GM21423 (cell line): ENCODE results near the gene MEF2A.
"Not testable (repeated sequence)": the region's sequence is repeated elsewhere in the genome, so short reads cannot be mapped to it uniquely, and the experiment has no call there.

Source experiments
- ATAC-seq: cut with Tn5 transposase; IDR thresholded peaks from one replicate; pipeline ENCODE4 v1.9.1; 2021; ENCODE audit warnings: mild to moderate bottlenecking, moderate library complexity; ENCODE audit not compliant: unreplicated experiment

MEF2A gene

GRCh38 chr15:99644913-99645542 is 79.2 kb downstream of the MEF2A start:
- no peak for ATAC-seq

GRCh38 chr15:99645543-99645935 is 79.8 kb downstream of the MEF2A start:
- no peak for ATAC-seq

GRCh38 chr15:99645951-99646350 is 80.2 kb downstream of the MEF2A start:
- no peak for ATAC-seq

- no peak for ATAC-seq
Measured at GRCh38 chr15:99651023-99651807, 85.4 kb downstream of the MEF2A start.

- ATAC-seq = no peak
Measured at GRCh38 chr15:99656205-99656604, 90.4 kb downstream of the MEF2A start.

- no peak for ATAC-seq
Measured at GRCh38 chr15:99657996-99658395, 92.2 kb downstream of the MEF2A start.

GRCh38 chr15:99662903-99663302 is 97.1 kb downstream of the MEF2A start:
- no peak for ATAC-seq

- not testable (repeated sequence) for ATAC-seq
Measured at GRCh38 chr15:99666073-99666472, 100.3 kb downstream of the MEF2A start.

GRCh38 chr15:99668533-99669182 is 102.9 kb downstream of the MEF2A start:
- no peak for ATAC-seq

- no peak for ATAC-seq
Measured at GRCh38 chr15:99669250-99669649, 103.5 kb downstream of the MEF2A start.

- ATAC-seq = no peak
Measured at GRCh38 chr15:99671926-99672635, 106.3 kb downstream of the MEF2A start.

- no peak for ATAC-seq
Measured at GRCh38 chr15:99673111-99673510, 107.3 kb downstream of the MEF2A start.

GRCh38 chr15:99674279-99674678 is 108.5 kb downstream of the MEF2A start:
- no peak for ATAC-seq

GRCh38 chr15:99677540-99678134 is 111.9 kb downstream of the MEF2A start:
- peak; percentile 64 for ATAC-seq

GRCh38 chr15:99680276-99680675 is 114.5 kb downstream of the MEF2A start:
- no peak for ATAC-seq

GRCh38 chr15:99681990-99682389 is 116.2 kb downstream of the MEF2A start:
- ATAC-seq = no peak

GRCh38 chr15:99682455-99682854 is 116.7 kb downstream of the MEF2A start:
- no peak for ATAC-seq

- ATAC-seq = no peak
Measured at GRCh38 chr15:99683000-99683670, 117.4 kb downstream of the MEF2A start.

- ATAC-seq = no peak
Measured at GRCh38 chr15:99686290-99686689, 120.5 kb downstream of the MEF2A start.

- ATAC-seq = no peak
Measured at GRCh38 chr15:99692825-99693224, 127.0 kb downstream of the MEF2A start.
